Keratinocyte (primary cell): ENCODE results near the gene TRIP6.

Experiments used
- EZH2 ChIP-seq: IDR thresholded peaks from one replicate; pipeline ENCODE4 v1.6.1; 2012; ENCODE audit warnings: inconsistent platforms, mild to moderate bottlenecking, low read length, moderate library complexity
- TF ChIP-seq, protein P1 (sequence below), 3 experiments: IDR thresholded peaks in 1 of 3; conservative IDR thresholded peaks in 1 of 3; optimal IDR thresholded peaks in 1 of 3; 2 replicates in 2 of 3; 3 replicates in 1 of 3; pipeline versions ENCODE3 to v1.5.1; 2011; ENCODE audit warnings: low read length in 3 of 3, mild to moderate bottlenecking in 3 of 3, moderate library complexity in 2 of 3, control low read depth in 1 of 3, inconsistent platforms in 1 of 3; ENCODE audit not compliant: insufficient read depth in 2 of 3; ENCODE audit errors: extremely low read depth in 1 of 3

DNA sequence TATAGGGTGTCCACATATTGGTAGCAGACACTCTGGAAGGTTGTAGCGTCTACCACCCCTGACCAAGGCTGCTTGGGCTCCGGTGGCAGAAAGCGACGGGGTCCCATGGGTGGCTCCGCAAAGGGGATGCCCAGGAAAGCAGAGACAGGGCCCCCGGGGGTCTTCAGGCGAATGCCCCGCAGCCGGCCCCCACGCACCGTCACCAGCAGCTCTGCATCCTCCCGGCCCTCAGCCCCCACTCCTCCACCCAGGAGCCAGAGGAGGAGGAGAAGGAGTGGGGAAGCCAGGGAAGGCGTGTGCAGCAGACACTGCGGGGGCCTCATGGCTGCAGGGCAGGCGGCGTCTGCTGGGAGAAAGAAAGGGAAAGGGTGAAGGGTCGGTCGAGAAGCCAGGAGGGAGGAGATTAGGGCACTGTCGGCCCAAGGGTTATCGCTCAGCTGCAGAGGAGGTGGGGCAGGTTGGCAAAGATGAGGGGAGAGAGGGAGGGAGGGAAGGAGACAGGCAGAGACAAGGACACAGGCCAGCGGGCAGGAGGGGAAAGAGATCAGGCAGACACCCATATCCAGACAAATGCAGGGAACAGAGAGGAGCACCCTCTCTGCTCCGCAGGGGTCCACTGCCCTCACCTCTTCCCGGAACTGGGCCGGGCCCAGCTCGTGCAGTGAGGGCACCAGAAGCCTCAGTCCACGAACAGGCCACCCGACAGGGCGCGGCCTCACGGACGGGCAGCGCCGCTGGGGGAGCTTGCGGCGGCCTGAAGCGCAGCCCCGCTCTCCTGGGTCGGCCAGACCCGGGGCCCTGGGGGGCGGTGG, 26.9 kb downstream of the TRIP6 start:
- TF ChIP-seq, protein P1, sequence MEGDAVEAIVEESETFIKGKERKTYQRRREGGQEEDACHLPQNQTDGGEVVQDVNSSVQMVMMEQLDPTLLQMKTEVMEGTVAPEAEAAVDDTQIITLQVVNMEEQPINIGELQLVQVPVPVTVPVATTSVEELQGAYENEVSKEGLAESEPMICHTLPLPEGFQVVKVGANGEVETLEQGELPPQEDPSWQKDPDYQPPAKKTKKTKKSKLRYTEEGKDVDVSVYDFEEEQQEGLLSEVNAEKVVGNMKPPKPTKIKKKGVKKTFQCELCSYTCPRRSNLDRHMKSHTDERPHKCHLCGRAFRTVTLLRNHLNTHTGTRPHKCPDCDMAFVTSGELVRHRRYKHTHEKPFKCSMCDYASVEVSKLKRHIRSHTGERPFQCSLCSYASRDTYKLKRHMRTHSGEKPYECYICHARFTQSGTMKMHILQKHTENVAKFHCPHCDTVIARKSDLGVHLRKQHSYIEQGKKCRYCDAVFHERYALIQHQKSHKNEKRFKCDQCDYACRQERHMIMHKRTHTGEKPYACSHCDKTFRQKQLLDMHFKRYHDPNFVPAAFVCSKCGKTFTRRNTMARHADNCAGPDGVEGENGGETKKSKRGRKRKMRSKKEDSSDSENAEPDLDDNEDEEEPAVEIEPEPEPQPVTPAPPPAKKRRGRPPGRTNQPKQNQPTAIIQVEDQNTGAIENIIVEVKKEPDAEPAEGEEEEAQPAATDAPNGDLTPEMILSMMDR (optimal IDR thresholded peaks at IDR 0.05 in 1 of 3, IDR thresholded peaks at IDR 0.05 in 1 of 3, conservative IDR thresholded peaks at IDR 0.05 in 1 of 3; ENCODE audit: extremely low read depth in 1 of 3, insufficient read depth in 2 of 3, low read length in 3 of 3): no peak
- no peak for TF ChIP-seq EZH2
